GM18505 (cell line): ENCODE results near the gene OPN4.

ENCODE experiments used
- ATAC-seq: cut with Tn5 transposase; IDR thresholded peaks from one replicate; pipeline ENCODE4 v1.9.1; 2021; ENCODE audit not compliant: unreplicated experiment
- POLR2A ChIP-seq: IDR thresholded peaks from 4 replicates; pipeline ENCODE4 v1.6.1; 2011; ENCODE audit warnings: borderline replicate concordance; ENCODE audit not compliant: insufficient read depth, insufficient read length; ENCODE audit errors: extremely low read depth

OPN4 gene

DNA sequence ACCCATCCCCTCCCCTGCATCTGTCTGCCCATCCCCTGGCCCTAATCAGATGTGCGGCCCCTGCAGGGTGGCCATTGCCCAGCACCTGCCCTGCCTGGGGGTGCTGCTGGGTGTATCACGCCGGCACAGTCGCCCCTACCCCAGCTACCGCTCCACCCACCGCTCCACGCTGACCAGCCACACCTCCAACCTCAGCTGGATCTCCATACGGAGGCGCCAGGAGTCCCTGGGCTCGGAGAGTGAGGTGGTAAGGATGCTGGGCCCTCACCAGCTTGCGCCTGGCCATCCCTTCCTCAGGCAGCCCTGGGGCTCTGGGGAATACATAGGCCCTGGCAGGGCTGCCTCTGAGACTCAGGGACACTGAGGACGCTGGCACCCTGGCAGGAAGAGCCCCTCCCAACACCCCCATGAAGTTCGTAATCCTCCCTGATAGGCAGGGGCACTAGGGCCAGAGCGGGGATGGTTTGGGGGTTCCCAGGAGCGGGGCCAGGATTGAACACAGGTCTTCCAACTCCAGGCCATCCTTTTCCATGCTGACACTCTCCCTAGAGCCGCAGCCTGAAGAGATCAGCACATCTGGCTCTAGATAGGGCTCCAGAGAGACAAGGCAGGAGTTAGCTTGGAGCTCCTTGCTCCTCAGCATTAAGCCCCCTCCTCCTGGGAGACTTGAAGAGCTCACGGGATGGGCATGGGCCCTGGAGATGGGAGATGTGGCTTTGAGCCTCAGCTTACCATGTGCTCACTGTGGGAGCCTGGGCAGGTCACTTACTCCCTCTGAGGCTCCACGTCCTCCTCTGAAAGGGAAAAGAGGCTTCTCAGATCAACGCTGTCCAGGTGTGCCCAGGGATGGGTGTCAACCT lies 8.1 kb downstream of the OPN4 start:
- TF ChIP-seq POLR2A: no peak
- no peak for ATAC-seq

DNA sequence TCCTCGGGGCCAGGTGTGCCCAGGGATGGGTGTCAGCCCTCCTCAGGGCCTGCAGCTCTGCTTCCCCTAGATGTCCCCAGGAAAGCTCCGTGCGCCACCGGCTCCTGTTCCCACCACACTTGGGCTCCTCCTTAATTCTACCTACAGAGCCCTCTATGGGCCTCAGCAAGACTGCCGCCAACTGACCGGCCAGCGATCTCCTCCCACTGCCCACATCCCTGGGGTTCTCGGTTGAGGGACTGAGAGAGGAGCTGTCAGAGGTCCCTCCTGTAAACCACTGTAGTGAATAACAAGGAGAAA lies 8.6 kb downstream of the OPN4 start:
- no peak for TF ChIP-seq POLR2A
- no peak for ATAC-seq

DNA sequence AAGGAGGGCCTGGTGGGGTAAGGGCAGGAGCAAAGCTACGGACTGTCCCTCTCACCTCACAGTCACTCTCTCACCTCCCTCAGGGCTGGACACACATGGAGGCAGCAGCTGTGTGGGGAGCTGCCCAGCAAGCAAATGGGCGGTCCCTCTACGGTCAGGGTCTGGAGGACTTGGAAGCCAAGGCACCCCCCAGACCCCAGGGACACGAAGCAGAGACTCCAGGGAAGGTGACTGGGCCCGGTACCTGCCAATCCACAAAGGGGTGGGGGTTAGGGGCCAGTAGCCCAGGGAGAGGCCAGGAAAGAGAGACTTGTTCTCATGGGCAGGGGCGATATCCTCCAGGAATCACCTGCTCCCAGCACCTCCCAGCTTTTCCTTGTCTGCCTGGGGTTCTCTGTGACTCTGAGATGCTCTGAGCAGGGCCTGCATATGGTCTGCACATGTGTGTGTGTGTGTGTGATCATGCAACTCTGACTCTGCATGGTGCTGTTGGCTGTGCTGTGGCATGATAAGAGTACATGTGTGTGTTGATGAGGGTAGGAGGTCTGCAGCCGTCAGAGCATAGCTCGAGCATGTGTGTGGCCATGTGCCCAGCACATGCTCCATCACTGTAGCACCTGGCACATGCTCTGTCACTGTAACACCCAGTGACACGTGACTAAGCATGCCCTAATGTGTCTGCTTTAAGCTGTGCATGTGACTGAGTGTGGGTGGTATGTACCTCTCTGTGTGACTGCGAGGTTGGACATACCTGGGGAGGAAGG lies 9.4 kb downstream of the OPN4 start:
- ATAC-seq: no peak
- TF ChIP-seq POLR2A: no peak

DNA sequence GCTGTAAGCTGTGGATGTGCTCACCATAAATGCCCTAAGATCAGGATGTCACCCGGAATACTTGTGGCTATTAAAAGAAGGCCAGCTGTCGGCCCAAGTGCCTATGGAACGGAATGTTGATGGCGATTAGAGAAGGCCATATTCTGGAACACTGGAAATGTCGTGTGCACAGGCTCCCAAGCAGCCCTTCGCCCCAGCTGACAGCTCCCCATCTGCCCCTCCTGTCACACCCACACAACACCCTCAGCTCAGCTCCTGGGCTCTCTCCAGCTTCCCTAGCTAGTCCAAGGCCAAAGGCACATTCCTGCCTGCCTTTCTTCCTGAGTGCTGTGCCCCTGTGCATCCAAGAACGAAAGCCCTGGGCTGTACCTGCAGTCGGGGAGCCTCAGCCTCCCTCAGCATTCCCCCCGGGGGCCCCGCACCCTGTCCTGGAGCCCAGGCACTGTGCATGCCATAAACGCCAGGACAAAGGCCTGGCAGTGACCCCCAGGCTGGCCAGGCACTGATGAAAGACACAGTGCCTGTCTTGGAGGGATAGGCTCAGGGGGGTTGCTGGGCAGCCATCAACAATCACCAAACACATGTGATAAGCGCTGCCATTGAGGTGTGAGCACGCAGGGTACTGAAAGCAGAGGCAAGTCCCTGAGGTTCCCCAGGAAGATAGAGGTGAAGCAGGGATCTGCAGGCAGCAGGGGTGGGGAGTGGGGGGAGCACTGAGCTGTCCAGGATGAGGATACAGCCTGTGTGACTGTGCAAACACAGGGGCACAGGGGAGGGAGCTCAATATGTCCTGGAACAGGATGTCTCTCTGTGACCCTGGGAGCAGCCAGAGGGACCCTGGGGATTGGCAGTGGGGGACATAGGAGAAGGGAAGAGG lies 10.2 kb downstream of the OPN4 start:
- ATAC-seq: no peak
- TF ChIP-seq POLR2A: no peak

DNA sequence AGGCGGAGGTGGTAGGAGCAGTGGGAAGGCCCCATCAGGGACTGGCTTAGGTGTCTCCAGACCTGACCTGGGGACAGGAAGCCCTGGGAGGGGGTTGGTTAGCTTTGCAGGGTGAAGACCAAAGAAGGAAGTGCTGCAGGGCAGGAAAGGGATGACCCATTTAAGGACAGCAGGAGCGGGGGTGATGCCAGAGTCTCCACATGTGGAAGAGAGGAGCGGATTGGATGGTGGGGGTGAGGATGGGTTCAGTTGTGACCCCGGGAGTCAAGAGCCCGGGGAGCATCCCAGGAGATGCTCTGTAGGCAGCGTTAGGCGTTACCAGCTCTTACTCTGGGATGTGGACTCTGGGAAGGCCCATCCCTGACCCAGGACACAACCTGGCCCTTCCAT lies 10.9 kb downstream of the OPN4 start:
- TF ChIP-seq POLR2A: no peak
- no peak for ATAC-seq

DNA sequence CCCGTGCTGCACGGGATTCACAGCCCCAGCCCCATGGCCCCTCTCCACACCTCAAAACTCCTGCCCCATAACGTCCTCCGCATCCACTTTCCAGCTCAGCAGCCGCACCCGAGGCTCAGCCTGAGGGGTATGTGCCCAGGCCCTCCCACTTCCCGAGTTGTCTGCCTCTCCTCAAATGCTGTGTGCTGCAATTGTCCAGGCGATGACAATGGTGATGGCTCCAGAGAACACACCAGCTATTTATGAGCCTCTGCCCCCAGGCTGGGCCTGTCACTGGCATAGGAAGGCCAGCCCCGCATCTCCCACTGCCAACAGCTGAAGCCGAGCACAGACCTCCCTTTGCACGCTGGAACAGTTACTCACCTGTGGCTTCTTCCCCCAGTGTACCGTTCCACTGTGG lies 11.5 kb downstream of the OPN4 start:
- TF ChIP-seq POLR2A: no peak

DNA sequence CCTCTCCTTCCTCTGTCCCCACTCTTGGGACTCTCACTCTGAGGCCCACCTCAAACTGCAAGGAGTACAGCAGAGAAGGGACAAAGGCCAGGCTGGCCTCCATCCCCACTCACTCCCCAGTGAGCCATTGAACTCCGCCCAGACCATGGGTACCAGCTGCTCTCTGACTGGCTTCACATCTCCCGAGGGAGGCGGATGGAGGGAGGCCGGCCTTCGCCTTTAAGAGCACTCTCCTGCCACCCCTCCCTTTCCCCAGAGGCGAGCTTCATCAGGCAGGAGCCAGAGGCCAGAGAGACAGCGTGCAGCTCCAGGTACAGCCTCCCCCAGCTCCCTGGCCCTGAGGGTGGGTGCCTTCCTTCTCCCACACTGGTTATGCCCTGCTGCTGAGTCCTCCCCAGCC lies 12.2 kb downstream of the OPN4 start:
- no peak for ATAC-seq

More for the DNA sequence above, 11.5 kb downstream of the OPN4 start:
- no peak for ATAC-seq

DNA sequence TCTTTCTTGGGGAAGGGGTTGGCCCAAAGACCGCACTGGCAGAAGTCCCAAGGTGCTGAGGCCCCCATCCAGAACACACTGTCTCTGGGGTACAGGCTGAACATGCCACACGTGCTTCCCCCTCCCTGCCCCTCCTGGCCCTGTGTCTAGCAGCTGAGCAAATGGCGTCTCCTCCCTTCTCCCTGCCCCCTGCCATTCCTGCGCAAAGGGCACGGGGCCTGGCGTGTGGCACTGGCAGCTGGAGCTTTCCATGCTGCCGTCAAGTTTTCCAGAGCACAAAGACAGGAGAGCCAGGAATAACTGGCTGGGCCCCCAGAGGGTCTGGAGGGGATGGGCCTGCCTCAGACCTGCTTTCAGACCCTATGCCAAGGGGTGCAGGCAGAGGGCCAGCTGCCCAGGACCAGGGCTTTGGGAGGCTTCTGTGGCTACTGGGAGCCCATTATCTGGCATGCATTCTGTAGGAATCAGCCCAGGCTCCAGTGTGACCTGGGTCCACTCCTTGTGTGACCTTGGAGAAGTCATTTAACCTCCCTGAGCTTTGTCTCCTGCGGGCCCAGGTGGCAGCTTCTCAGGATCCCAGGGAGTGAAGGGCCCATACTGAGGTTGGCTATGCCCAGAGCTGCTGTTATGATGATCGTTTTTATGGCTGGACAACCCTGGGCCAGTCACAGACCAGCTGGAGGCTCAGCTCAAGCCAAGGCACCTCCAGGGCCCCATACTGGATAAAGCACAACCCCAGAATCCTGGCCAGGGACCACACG lies 13.3 kb downstream of the OPN4 start:
- TF ChIP-seq POLR2A: no peak
- no peak for ATAC-seq

More for the DNA sequence above, 12.2 kb downstream of the OPN4 start:
- TF ChIP-seq POLR2A: no peak

DNA sequence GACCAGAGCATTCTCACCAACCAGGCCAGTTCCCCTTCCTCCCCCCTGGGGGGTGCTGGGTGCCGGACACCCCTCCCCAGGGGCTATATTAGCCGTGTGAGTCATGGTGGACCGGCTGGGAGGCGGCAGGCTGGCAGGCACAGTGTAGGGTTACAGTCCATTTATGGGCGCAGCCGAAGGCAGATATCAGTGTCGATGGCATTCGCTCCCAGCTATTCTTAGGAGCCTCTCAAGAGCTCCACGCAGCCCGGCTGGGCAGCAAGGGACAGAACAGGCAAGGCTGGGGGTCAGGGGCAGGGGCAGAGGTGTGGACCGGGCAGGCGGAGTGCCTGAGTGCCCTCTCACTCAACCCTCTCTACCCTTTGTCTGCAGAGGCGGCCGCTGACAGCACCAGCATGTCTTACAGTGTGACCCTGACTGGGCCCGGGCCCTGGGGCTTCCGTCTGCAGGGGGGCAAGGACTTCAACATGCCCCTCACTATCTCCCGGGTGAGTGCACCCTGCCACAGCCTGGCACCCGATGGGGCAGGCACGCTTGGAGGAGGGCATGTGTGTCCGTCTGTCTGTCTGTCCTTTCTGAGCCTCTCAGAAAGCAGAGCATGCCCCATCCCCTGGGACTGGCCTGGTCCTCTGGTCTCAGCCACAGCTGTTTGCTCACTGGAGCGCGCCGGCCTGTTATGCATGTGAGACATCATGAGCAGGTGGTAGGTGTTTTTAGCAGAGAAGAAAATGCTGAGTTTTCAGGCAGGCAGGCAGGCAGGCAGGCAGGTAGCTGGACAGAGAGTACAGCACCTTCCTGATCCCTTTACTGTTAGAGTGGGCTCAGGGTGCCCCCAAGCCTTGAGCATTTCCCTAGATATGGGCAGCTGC lies 14.2 kb downstream of the OPN4 start, which contains the start of gene LDB3:
Gene LDB3 (plus strand): TSS at position 215 of the 869 bp plus-strand sequence. CDS start 181 bp downstream, at position 396.
- ATAC-seq: no peak

DNA sequence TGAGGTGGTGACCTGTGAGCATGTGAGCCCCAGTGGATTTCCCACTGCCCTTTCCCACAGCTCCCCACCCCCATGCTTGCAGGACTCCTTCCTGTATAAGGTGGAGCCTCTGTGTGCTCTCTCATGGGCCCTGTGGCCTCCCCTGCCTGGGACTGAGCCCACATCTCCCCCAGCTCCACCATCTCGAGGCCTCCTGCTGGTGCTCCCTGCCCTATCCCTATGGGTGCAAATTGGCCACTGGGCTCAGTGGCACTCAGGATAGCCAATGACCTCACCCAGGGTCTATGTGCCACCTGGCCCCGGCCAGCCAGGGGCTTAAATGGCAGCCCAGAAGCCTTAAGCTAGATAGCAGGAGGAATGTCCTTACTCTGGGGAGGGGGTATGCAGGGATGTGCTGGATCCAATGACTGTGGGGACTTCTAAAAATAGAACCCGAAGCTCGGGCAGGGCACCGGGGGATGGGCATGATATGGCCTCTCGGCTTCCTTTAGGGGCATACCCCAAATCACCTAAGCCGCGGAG lies 16.0 kb downstream of the OPN4 start:
- TF ChIP-seq POLR2A: no peak
- no peak for ATAC-seq

More for the DNA sequence above, 14.2 kb downstream of the OPN4 start, which contains the start of gene LDB3:
- TF ChIP-seq POLR2A: no peak

DNA sequence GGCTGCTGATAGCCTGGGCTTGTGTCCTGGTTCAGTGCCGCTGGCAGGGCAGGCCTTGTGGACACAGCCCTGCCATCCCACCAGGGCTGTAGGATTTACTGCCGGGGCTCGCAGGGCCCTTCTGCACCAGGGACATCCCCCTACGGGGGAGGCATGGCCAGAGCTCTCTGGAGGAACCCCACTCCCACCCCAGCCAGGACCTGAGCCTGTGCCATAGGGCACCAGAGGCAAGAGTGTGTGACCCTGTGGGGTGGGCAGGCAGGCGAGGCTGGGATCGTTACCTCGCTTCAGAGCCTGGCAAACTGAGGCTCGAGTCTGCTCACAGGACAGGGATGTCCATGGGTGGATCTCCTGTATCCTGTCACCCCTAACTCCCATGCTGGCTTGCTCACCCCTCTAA lies 16.5 kb downstream of the OPN4 start:
- no peak for ATAC-seq
- TF ChIP-seq POLR2A: no peak
